ENCODE results near the gene ZMYM5.
"Not testable (repeated sequence)": the region's sequence is repeated elsewhere in the genome, so short reads cannot be mapped to it uniquely, and the experiment has no call there.

The ZMYM5 gene

DNA sequence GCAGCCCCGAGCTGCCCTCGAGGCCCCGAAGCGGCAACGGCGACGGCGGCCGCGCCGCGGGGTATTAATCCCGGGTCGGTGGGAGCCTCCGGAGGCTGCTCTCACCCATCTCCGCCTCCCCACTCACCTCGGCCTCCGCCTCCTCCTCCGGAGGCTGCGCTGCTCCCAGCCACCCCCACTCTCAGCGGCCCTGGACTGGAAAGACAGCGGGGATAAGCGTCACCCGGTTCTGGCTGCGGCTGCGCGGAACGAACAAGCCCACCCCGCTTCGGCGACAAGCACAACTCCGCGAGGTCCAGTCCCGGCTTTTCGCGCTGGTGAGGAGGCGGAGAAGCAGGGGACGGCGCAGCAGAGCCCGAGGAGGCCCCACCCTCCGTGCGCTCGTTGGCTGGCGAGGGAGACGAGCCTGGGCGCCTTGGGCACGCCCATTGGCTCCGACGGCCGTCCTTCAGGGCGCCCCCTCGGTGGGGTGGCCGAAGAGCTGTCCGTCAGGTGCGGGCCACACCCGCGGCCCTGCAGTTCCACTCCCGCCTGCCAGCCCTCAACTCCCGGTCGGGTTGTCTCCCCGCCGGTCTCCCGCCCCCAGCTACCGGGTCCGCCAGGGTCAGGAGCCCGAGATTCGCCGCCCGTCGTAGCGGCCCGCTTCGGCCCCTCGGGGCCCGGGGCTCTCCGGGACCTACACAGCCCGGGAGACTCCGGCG lies at the start of gene ZMYM5:
TSS of gene ZMYM5 (minus strand) at position 327 of the 701 bp plus-strand sequence. CDS start 11,469 bp downstream, outside the sequence.
- DNase-seq = peak; percentile 85

DNA sequence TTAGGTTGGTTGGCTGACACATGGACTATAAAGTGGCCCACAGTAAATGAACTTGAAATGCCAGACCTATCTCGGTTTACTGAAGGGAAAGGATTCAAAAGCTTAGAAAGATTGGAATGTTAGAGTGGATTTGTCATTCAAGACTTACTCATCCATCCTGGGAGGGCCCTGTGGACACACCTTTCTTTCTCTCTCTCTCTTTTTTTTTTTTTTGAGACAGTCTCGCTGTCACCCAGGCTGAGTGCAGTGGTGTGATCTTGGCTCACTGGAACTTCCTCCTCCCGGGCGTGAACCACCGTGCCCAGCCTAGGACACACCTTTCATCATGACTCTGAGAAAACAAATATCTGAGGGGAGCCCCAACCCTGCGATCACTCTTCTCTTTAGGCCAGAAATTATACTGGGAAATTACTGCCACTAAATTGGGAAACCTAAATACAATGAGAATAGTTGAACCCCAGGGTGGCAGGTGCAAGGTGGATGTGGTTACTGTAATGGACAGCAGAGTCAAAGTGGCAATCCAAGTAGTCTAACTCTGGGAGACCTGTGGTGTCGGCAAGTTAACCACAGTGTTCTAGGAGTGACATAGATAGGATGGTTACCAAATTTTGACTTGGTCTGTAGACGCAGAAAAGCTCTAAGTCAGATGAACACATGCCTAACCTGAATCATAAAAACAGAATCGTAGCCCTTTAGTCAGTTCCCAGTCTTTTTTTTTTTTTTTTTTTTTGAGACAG lies 47.1 kb upstream of the ZMYM5 start:
- no peak for DNase-seq

DNA sequence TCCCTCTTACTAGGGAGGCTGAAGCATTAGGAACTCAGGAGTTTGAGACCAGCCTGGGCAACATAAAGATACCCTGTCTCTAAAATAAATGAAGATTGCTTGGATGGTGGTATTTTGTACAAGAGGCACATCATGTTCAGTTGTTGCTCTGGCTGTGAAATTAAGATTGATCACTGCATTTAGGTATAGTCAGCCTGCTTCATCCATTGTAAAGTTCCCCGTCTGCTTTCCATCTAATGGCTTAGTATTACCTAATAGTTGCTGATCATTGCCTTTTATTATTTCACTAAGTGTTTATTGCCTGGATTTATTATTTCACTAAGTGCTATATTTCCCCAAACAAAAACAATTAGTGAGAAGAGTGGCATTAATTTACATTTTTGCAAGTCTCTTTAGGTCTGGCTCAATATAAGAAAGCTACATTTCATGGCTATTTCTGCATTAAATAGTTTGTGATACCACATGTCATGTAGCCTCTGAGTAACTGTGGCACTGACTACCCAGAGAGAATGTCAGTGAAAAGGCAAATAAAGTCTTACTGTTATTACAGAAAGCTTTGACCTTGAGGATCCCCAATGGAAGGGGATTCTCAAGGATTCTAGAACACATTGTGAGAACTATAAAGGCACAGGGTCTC lies 45.0 kb upstream of the ZMYM5 start:
- no peak for DNase-seq

DNA sequence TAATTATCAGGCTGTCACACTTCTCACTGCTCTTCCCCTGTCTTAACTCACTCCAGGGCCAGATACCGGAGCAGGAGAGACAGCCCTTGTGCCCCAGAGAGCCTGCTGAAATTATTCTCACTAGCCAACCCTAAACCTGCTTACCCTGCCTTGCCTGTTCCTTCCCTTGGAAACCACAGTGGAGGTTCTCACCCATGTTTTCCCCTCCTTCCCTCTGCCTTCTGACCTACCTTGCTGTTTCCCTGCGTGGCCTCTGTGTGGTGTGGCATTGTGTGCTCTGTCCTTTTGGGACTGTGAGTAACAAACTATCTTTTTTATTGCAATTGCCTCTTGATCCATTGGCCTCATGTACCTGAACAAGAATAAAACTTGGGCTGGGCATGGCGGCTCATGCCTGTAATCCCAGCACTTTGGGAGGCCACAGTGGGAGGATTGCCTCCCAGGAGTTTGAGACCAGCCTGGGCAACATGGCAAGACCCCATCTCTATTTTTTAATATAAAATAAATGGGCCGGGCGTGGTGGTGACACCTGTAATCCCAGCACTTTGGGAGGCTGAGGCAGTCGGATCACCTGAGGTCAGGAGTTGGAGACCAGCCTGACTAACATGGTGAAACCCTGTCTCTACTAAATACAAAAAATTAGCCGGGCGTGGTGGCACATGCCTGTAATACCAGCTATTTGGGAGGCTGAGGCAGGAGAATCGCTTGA lies 42.2 kb upstream of the ZMYM5 start:
- DNase-seq = not testable (repeated sequence)

DNA sequence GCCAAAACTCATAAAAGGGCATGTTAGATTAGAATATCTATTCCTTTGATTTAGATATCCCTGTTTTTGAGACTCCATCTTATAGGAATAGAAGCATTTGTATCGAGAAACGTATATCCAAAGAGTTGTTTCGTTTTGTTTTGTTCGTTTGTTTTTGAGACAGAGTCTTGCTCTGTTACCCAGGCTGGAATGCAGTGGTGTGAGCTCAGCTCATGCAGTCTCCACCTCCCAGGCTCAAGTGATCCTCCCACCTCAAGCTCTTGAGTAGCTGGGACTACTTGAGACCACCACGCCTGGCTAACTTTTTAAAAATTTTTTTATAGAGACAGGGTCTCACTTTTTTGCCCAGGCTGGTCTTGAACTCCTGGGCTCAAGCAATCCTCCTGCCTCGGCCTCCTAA lies 26.6 kb upstream of the ZMYM5 start:
- DNase-seq = no peak

DNA sequence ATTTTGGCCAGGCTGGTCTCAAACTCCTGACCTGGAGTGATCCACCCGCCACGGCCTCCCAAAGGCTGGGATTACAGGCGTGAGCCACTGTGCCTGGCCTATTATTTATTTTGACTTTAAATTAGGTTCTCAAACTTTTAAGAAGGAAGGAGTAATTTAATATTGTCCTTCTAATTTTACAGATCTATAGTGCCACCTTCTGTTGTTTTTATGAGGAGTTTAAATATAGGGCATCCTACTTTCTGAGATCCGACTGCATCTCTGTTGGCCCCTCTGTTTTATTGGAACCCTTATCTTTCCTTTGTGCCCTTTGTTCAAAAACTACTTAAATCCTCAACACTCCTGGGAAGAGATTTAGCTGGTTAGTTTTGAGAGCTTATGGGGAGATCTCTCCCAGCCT lies 25.4 kb upstream of the ZMYM5 start:
- DNase-seq = no peak

DNA sequence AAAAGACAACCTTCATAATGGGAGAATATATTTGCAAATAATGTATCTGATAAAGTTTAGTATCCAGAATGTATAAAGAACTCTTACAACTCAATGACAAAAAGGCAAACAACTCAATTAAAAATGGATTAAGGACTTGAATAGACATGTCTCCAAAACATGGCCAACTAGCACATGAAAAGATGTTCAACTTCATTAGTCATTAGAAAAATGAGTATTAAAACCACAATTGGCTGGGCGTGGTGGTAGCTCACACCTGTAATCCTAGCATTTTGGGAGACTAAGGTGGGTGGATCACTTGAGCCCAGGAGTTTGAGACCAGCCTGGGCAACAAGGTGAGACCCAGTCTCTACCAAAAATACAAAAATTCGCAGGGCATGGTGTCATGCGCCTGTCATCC lies 18.8 kb upstream of the ZMYM5 start:
- DNase-seq = no peak

DNA sequence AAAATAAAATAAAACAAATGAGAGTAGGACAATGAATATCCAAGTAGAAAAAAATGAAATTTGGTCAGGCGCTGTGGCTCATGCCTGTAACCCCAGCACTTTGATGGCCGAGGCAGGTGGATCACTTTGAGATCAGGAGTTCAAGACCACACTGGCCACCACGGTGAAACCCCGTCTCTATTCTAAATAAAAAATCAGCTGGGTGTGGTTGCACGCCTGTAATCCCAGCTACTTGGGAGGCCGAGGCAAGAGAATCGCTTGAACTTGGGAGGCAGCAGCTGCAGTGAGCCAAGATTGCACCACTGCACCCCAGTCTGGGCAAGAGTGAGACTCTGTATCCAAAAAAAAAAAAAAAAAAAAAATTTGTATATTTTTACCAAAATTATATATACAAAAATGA lies 18.2 kb upstream of the ZMYM5 start:
- no peak for DNase-seq

DNA sequence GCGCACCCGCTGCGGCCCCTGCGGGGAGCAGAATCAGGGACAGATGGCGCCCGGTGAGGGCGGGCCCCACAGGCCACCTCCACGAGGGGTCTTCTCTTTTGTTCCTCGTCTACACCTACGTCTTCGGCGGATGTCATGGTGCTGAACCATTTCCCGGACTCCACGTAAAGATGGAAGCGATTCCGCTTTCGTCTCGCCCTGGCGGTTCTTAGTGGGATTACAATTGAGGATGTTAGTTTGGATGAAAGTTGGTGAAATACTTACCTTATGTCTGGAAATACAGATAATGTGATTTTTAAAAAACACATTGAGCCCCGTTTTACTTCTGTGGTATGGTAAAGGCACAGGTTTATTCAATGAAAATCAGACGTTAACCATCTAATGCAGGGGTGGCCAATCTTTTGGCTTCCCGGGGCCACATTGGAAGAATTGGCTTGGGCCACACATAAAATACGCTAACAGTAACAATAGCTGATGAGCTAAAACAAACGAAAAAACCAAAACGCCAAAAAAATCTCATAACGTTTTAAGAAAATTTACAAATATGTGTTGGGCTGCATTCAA lies 1.4 kb upstream of the ZMYM5 start:
- peak; percentile 26 for DNase-seq

DNA sequence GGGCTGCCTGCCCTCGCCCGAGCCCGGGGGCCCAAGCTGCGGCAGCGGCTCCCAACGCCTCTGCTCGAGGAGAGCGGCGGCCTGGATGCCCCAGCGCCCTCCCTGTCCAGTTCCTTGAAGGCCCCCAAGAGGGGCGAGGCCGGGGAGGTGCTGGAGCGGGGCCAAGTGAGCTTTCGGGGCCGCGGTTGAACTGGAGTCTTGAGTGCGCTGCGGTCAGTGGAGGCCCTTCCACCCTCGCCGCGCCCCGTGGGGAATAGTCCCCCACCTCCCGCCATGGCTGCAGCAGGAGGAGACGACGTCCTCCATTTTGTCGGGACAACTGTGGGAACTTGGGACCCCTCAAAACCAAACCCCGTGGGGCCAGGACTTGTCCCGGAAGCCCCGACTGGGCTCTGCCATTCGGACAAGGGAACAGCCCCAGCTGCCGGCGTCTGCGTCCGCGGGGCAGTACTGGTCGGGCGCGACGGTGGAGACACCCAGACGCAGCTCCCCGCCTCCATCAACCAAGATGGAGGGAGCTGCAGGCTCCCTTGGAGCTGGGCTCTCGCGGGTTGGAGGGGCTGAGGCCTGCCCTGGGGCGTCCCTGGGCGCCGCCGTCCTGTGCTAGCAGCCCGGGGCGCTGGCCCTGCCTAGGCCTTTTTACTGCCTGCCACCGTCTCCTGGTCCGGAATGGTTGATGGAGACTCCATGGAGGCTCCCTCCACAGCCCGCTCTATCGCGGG lies 736 bp upstream of the ZMYM5 start:
- DNase-seq = no peak

DNA sequence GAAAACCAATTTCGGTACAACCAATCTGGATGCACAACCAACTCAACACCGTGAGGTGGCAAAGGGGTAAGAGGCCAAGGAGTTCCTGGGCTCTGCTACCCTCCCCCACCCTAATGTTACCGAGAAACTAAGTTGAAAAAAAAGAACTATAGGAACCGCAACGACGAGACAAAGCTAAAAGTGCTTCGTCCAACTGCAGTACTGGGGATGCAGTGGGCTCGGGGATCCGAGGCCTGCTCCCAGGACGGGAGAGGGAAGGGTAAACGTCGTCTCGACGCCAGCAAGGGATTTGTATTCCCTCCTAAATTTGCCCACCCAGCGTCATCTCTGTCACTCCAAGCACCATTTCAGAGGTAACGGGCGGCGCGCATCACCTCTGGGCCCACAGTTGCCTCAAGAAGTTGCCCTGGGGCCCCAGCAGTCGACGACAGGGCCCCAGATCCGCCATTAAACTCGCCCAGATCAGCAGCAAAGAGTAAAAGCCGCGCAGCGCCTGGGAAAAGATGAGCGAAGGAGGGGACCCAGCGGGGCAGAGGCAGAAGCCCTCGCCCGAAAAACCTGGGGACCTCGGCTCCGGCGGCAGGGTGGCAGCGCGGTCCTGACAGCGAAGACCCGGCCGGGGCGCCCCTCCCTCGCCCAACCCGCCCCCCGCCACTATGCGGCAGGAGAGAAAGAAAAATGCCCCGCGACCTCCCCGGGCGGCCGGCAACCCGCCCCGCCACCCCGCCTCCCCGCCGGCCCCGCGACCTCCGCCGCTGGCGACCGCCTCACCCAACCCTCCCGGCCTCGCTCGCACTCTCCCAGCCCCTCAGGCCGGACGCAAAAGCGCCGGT lies 752 bp downstream of the ZMYM5 start:
- DNase-seq = no peak

DNA sequence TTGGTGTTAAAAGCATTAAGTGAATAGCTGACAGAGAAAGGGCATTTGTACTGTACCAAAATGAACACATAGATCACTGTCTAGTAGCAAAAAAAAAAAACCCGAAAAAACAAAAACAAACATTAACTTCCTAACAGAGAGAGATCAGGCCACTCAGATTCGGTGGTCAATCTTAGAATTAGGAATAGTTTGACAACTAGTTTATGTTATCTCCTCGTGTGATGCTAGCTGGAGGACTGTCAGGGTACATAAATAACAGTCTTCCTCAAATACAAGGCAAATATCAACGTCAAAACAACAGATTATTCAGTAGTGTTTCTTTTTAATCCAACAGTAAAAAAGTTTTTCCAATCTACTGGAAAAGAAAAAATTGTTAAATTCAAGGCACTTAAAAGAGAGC lies 1.7 kb downstream of the ZMYM5 start:
- DNase-seq = no peak

DNA sequence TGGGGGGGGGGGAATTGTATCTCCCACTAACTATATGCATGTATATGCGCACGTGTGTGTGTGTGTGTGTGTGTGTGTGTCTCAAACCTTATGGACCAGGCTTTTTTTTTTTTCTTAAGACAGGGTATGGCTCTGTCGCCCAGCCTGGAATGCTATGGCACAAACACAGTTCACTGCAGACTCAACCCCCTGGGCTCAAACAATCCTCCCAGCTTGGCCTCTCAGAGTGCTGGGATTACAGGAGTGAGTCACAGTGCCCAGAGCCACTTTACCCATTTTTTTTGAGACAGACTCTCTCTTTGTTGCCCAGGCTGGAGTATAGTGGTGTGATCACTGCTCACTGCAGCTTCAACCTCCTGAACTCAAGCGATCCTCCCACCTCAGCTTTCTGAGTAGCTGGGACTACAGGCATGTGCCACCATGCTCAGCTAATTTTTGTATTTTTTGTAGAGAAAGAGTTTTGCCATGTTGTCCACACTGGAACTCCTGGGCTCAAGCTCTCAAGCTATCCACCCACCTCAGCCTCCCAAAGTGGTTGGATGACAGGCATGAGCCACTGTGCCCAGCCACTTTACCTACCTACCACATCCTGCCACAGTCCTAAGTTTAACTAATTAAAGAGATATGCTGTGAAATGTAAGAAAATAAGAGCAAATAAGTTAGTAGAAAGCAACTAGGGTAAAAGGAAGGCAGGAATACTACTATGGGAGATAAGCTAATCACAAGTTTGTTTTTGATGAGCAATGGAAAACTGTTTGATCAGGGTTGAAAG lies 2.4 kb downstream of the ZMYM5 start:
- no peak for DNase-seq

DNA sequence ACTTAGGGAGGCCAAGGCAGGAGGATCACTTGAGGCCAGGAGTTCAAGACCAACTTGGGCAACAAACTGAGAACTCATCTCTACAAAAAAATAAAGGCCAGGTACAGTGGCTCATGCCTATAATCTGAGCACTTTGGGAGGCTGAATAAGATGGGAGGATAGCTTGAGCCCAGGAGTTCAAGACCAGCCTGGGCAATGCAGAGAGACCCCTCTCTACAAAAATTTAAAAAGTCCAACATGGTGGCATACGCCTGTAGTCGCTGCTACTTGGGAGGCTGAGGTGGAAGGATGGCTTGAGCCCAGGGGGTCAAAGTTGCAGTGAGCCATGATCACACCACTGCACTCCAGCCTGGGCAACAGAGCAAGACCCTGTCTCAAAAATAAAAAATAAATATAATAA lies 5.8 kb downstream of the ZMYM5 start:
- DNase-seq = not testable (repeated sequence)

DNA sequence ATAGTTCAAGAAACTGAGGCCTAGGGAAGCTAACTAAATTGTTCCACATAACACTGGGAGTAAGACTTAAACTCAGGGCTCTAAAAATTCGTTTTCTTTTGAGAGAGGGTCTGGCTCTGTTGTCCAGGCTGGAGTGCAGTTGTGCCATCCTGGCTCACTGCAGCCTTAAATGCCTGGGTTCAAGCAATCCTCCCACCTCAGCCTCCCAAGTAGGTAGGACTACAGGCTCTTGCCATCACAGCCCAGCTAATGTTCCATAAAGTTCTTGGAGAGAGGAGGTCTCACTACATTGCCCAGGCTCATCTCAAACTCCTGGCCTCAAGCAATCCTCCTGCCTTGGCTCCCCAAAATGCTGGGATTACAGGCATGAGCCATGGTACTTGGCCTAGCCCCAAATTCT lies 10.7 kb downstream of the ZMYM5 start:
- DNase-seq = no peak

DNA sequence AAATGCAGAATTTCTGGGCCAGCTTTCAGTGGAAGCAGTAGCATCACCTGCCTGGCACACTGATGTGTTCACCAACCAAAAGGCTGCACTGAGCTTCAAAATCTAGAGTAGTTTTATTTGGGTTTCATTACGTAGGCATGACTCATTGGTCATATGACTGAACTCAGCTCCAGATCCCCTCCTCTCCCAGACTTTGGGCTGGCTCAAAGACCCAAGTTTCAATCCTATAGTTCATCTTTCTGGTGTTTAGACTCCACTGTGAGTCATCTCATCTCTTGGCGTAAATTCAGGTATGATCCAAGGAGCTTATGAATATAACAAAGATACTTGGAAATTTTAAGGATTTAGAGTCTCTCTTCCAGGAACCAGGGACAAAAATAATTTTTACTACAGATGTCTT lies 17.7 kb downstream of the ZMYM5 start:
- no peak for DNase-seq

DNA sequence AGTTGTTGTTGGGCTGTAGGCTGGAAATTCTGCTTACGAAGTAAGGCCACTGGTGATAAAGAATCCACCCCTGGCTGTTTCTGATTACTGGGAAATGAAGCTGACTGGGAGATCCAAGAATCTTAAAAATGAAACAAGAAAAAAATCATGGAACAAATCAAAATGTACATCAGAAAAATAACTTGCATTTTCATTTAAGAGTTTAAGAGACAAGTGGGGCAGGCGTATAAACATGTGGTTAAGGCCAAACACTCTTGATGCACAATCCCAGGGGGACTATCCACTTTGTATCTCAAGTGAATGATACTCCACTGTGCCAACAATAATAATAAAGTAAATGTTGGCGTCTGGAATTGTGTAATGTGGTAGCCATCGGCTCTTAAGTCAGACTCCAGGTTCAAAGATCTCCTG lies 24.6 kb downstream of the ZMYM5 start:
- DNase-seq = no peak

DNA sequence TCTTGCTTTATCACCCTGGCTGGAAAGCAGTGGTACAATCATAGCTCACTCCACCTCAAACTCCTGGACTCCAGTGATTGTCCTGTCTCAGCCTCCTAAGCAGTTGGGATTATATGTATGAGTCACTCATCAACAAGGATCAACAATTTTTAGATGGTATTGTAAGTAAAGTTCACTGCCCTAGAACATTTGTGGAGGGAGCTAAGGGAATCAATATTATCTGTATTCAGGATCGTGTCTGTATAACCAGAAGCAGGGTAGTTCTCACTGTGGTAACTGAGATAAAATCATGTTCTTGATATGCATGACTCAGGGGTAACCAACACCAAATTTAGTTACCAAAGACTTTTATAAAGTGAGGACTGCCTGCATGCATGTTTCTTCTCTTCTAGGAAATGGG lies 27.0 kb downstream of the ZMYM5 start:
- no peak for DNase-seq

DNA sequence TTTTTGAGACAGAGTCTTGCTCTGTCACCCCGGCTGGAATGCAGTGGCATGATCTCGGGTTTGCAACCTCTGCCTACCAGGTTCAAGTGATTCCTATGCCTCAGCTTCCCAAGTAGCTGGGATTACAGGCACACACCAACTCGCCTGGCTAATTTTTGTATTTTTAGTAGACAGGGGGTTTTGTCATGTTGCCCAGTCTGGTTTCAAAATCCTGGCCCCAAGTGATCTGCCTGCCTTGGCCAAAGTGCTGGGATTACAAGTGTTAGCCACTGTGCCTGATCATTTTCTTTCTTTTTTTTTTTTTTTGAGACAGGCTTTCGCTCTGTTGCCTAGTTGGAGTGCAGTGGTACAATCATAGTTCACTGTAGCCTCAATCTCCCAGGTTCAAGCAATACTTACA lies 28.7 kb downstream of the ZMYM5 start:
- no peak for DNase-seq

DNA sequence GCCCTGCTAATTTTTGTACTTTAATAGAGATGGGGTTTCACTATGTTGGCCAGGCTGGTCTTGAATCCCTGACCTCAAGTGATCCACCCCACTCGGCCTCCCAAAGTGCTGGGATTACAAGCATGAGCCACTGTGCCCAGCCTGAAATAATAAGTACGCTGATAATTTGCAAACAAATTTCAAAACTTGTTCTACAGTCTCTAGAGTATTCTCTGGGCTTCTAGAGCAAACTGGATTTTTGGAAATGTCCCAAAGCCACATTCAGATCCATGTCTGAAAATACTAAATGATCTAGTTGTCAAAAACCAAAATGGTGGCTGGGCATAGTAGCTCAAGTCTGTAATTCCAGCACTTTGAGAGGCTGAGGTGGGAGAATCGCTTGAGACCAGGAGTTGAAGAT lies 40.8 kb downstream of the ZMYM5 start:
- DNase-seq = no peak

All from NCI-H1105 (cell line).